Myometrial cell (primary cell): ENCODE measurements around the gene FBXW2. TPM values are rescaled to one million over a fixed set of nuclear protein-coding genes. Genes with fewer than 3 reads are reported as not detected.

Experiments
- total RNA-seq: library from RNA; depleted of rRNA; stranded (reverse); fragments of >200 nt; gene quantifications from 2 replicates; pipeline ENCODE4 v1.2.3, GENCODE V29; 2015

Gene FBXW2
- total RNA-seq, result 19.0 and 19.6 TPM in 2 replicates

GRCh38 chr9:120792898-120793765 is at the start of gene FBXW2:
TSS of gene FBXW2 (minus strand) at chr9:120793416. CDS start at chr9:120788258, 5,158 bp downstream.

GRCh38 chr9:120714088-120714845 is 78.9 kb downstream of the FBXW2 start, which contains the start of gene MEGF9:
TSS of gene MEGF9 (minus strand) at chr9:120714470. CDS start at chr9:120714358, 112 bp downstream.

Other genes starting within 250 kb of the FBXW2 start
- 16.4 and 33.8 TPM in 2 replicates for gene CDK5RAP2, start 213.2 kb downstream of the FBXW2 start, total RNA-seq
- gene MEGF9, start 78.9 kb downstream of the FBXW2 start, total RNA-seq, result 3.0 and 4.9 TPM in 2 replicates
- gene PSMD5, start 49.5 kb upstream of the FBXW2 start, total RNA-seq, result 37.0 and 48.4 TPM in 2 replicates
- gene PHF19, start 83.8 kb upstream of the FBXW2 start, total RNA-seq, result 56.5 and 62.0 TPM in 2 replicates
- 2.9 and 3.9 TPM in 2 replicates for gene TRAF1, start 133.4 kb upstream of the FBXW2 start, total RNA-seq